ENCODE measurements around the gene NDUFS6.

GRCh38 chr5:1760231-1760630 is 41.0 kb upstream of the NDUFS6 start:
- no peak for TF ChIP-seq SPI1 (IDR thresholded peaks at IDR 0.05; ENCODE audit: low read depth, low read length)
- no peak for TF ChIP-seq POLR2A (IDR thresholded peaks at IDR 0.05; ENCODE audit: low read depth, low read length)
- no peak for TF ChIP-seq TAF1 (IDR thresholded peaks at IDR 0.05; ENCODE audit: low read depth, low read length)
- no peak for TF ChIP-seq POLR2AphosphoS5 (IDR thresholded peaks at IDR 0.05; ENCODE audit: low read depth, low read length)
- TF ChIP-seq PAX5 (IDR thresholded peaks at IDR 0.05; ENCODE audit: insufficient read depth, low read length, severe bottlenecking) = no peak
- TF ChIP-seq POU2F2 (IDR thresholded peaks at IDR 0.05; ENCODE audit: low read depth, low read length) = no peak

Data from GM12891 (cell line).